ENCODE data around the gene CSNK1E. TPM values are rescaled to one million over a fixed set of nuclear protein-coding genes. Genes with fewer than 3 reads are reported as not detected.
A peak's percentile ranks its signal among the peaks of the same experiment; 100 is the strongest.

CSNK1E gene
- total and polyA plus RNA-seq, 9 of the 15 experiments (the other 6 are each of a cell fraction or from before 2014, with no cell fraction given): 2.7 to 70.0 (median 41.3) TPM

DNA sequence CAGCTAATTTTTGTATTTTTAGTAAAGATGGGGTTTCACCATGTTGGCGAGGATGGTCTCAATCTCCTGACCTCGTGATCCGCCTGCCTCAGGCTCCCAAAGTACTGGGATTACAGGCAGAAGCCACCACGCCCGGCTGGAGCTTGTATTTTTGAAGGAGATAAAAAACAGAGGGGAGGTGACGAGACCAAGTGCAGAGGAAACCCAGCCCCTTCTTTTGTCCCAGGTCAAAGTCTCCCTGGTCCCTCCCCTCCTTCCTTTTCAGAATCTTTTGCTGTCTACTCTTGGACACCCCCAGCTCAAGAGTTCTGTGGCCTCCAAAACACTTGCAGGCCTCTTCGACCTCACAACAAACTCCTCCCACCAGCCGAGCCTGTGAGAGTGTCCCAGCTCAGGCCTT is 32.2 kb downstream of the CSNK1E start (continued):
- TF ChIP-seq SAP30 (IDR thresholded peaks at IDR 0.05; ENCODE audit: borderline replicate concordance, insufficient read depth, low read depth, low read length, poor library complexity, severe bottlenecking): no peak
- TF ChIP-seq ZNF324 (CRISPR knock-in tag; IDR thresholded peaks at IDR 0.05): no peak
- TF ChIP-seq, protein P1, sequence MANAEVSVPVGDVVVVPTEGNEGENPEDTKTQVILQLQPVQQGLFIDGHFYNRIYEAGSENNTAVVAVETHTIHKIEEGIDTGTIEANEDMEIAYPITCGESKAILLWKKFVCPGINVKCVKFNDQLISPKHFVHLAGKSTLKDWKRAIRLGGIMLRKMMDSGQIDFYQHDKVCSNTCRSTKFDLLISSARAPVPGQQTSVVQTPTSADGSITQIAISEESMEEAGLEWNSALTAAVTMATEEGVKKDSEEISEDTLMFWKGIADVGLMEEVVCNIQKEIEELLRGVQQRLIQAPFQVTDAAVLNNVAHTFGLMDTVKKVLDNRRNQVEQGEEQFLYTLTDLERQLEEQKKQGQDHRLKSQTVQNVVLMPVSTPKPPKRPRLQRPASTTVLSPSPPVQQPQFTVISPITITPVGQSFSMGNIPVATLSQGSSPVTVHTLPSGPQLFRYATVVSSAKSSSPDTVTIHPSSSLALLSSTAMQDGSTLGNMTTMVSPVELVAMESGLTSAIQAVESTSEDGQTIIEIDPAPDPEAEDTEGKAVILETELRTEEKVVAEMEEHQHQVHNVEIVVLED (CRISPR knock-in tag; IDR thresholded peaks at IDR 0.05): no peak
- TF ChIP-seq ZKSCAN3 (CRISPR knock-in tag; IDR thresholded peaks at IDR 0.05): no peak
- no peak for TF ChIP-seq ZNF431 (CRISPR knock-in tag; IDR thresholded peaks at IDR 0.05)
- TF ChIP-seq, protein P2, sequence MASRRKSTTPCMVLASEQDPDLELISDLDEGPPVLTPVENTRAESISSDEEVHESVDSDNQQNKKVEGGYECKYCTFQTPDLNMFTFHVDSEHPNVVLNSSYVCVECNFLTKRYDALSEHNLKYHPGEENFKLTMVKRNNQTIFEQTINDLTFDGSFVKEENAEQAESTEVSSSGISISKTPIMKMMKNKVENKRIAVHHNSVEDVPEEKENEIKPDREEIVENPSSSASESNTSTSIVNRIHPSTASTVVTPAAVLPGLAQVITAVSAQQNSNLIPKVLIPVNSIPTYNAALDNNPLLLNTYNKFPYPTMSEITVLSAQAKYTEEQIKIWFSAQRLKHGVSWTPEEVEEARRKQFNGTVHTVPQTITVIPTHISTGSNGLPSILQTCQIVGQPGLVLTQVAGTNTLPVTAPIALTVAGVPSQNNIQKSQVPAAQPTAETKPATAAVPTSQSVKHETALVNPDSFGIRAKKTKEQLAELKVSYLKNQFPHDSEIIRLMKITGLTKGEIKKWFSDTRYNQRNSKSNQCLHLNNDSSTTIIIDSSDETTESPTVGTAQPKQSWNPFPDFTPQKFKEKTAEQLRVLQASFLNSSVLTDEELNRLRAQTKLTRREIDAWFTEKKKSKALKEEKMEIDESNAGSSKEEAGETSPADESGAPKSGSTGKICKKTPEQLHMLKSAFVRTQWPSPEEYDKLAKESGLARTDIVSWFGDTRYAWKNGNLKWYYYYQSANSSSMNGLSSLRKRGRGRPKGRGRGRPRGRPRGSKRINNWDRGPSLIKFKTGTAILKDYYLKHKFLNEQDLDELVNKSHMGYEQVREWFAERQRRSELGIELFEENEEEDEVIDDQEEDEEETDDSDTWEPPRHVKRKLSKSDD (conservative IDR thresholded peaks at IDR 0.05; ENCODE audit: low read length): no peak
- no peak for TF ChIP-seq MEF2D (tag; conservative IDR thresholded peaks at IDR 0.05; ENCODE audit: low read depth)
- TF ChIP-seq TCF3 (CRISPR knock-in tag; IDR thresholded peaks at IDR 0.05): peak; percentile 15; the same call in 1 of the 2 replicates
- TF ChIP-seq, protein P3, sequence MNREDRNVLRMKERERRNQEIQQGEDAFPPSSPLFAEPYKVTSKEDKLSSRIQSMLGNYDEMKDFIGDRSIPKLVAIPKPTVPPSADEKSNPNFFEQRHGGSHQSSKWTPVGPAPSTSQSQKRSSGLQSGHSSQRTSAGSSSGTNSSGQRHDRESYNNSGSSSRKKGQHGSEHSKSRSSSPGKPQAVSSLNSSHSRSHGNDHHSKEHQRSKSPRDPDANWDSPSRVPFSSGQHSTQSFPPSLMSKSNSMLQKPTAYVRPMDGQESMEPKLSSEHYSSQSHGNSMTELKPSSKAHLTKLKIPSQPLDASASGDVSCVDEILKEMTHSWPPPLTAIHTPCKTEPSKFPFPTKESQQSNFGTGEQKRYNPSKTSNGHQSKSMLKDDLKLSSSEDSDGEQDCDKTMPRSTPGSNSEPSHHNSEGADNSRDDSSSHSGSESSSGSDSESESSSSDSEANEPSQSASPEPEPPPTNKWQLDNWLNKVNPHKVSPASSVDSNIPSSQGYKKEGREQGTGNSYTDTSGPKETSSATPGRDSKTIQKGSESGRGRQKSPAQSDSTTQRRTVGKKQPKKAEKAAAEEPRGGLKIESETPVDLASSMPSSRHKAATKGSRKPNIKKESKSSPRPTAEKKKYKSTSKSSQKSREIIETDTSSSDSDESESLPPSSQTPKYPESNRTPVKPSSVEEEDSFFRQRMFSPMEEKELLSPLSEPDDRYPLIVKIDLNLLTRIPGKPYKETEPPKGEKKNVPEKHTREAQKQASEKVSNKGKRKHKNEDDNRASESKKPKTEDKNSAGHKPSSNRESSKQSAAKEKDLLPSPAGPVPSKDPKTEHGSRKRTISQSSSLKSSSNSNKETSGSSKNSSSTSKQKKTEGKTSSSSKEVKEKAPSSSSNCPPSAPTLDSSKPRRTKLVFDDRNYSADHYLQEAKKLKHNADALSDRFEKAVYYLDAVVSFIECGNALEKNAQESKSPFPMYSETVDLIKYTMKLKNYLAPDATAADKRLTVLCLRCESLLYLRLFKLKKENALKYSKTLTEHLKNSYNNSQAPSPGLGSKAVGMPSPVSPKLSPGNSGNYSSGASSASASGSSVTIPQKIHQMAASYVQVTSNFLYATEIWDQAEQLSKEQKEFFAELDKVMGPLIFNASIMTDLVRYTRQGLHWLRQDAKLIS (CRISPR knock-in tag; IDR thresholded peaks at IDR 0.05): no peak
- no peak for TF ChIP-seq HEY1 (CRISPR knock-in tag; IDR thresholded peaks at IDR 0.05; ENCODE audit: borderline replicate concordance)
- no peak for TF ChIP-seq ZNF239 (CRISPR knock-in tag; IDR thresholded peaks at IDR 0.05)
- TF ChIP-seq, protein P4, sequence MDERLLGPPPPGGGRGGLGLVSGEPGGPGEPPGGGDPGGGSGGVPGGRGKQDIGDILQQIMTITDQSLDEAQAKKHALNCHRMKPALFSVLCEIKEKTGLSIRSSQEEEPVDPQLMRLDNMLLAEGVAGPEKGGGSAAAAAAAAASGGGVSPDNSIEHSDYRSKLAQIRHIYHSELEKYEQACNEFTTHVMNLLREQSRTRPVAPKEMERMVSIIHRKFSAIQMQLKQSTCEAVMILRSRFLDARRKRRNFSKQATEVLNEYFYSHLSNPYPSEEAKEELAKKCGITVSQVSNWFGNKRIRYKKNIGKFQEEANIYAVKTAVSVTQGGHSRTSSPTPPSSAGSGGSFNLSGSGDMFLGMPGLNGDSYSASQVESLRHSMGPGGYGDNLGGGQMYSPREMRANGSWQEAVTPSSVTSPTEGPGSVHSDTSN (CRISPR knock-in tag; IDR thresholded peaks at IDR 0.05; ENCODE audit: low read depth): no peak
- TF ChIP-seq, protein P4 (tag; conservative IDR thresholded peaks at IDR 0.05; ENCODE audit: low read depth): no peak
- TF ChIP-seq ZNF232 (CRISPR knock-in tag; IDR thresholded peaks at IDR 0.05): no peak
- TF ChIP-seq POLR2AphosphoS2 (IDR thresholded peaks at IDR 0.05; ENCODE audit: low read length): no peak
- TF ChIP-seq, protein P5, sequence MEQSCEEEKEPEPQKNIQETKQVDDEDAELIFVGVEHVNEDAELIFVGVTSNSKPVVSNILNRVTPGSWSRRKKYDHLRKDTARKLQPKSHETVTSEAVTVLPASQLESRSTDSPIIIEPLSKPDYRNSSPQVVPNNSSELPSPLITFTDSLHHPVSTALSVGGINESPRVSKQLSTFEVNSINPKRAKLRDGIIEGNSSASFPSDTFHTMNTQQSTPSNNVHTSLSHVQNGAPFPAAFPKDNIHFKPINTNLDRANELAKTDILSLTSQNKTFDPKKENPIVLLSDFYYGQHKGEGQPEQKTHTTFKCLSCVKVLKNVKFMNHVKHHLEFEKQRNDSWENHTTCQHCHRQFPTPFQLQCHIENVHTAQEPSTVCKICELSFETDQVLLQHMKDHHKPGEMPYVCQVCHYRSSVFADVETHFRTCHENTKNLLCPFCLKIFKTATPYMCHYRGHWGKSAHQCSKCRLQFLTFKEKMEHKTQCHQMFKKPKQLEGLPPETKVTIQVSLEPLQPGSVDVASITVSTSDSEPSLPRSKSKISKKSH (CRISPR knock-in tag; IDR thresholded peaks at IDR 0.05): no peak
